Measurements from ENCODE around the gene TMEM38A. TPM values are rescaled to one million over a fixed set of nuclear protein-coding genes. Genes with fewer than 3 reads are reported as not detected.
"Not testable (repeated sequence)": the region's sequence is repeated elsewhere in the genome, so short reads cannot be mapped to it uniquely, and the experiment has no call there.

Gene TMEM38A
- total RNA-seq, 1 donor from 2014 or later, result 3.5 TPM

GRCh38 chr19:16650821-16651220, 10.1 kb upstream of the TMEM38A start:
- no peak for TF ChIP-seq CTCF (conservative IDR thresholded peaks at IDR 0.05; ENCODE audit: low read depth, low read length)
- DNase-seq (ENCODE audit: low read depth), result no peak
- no peak overlapping the region for H3K4me3 ChIP-seq (ENCODE audit: low read depth, low read length)

GRCh38 chr19:16651421-16652188, 9.3 kb upstream of the TMEM38A start:
- not testable (repeated sequence) for DNase-seq (ENCODE audit: low read depth); H3K4me3 ChIP-seq (ENCODE audit: low read depth, low read length)

GRCh38 chr19:16652854-16653253, 8.1 kb upstream of the TMEM38A start:
- no peak for TF ChIP-seq CTCF (conservative IDR thresholded peaks at IDR 0.05; ENCODE audit: low read depth, low read length)
- DNase-seq (ENCODE audit: low read depth), result no peak
- H3K4me3 ChIP-seq (ENCODE audit: low read depth, low read length), result no peak overlapping the region

- TF ChIP-seq CTCF (conservative IDR thresholded peaks at IDR 0.05; ENCODE audit: low read depth, low read length), result no peak
- DNase-seq (ENCODE audit: low read depth), result no peak
Observed at GRCh38 chr19:16654140-16654539, 6.8 kb upstream of the TMEM38A start.

GRCh38 chr19:16654627-16655026, 6.3 kb upstream of the TMEM38A start:
- H3K4me3 ChIP-seq (ENCODE audit: low read depth, low read length), result no peak overlapping the region
- TF ChIP-seq CTCF (conservative IDR thresholded peaks at IDR 0.05; ENCODE audit: low read depth, low read length), result no peak

More at GRCh38 chr19:16654140-16654539, 6.8 kb upstream of the TMEM38A start:
- no peak overlapping the region for H3K4me3 ChIP-seq (ENCODE audit: low read depth, low read length)

GRCh38 chr19:16655727-16656126, 5.2 kb upstream of the TMEM38A start:
- DNase-seq (ENCODE audit: low read depth), result no peak
- no peak overlapping the region for H3K4me3 ChIP-seq (ENCODE audit: low read depth, low read length)
- TF ChIP-seq CTCF (conservative IDR thresholded peaks at IDR 0.05; ENCODE audit: low read depth, low read length), result no peak

More at GRCh38 chr19:16654627-16655026, 6.3 kb upstream of the TMEM38A start:
- DNase-seq (ENCODE audit: low read depth), result no peak

- TF ChIP-seq CTCF (conservative IDR thresholded peaks at IDR 0.05; ENCODE audit: low read depth, low read length), result no peak
- no peak overlapping the region for H3K4me3 ChIP-seq (ENCODE audit: low read depth, low read length)
- no peak for DNase-seq (ENCODE audit: low read depth)
Observed at GRCh38 chr19:16657384-16657783, 3.6 kb upstream of the TMEM38A start.
